AG04449 (cell line): Measurements from ENCODE around the gene LLPH.

Experiments used
- CTCF ChIA-PET: fragments of 350-600 bp; formaldehyde crosslinking; extraction: SDS; loops from one replicate; lab custom pipeline; 2021; ENCODE audit warnings: antibody characterized with exemption; lab: Yijun Ruan, JAX
- POLR2A ChIA-PET: fragments of 400-600, 350-600 bp; formaldehyde crosslinking; extraction: SDS; loops from one replicate; lab custom pipeline; 2020; ENCODE audit warnings: antibody characterized with exemption, inconsistent platforms; lab: Yijun Ruan, JAX
- DNase-seq: peaks from one replicate; pipeline ENCODE4 v3.0.0-alpha.2; 2010; ENCODE audit warnings: low read depth, low spot score
- H3K4me3 ChIP-seq: 2 replicates; pipeline ENCODE4 v1.5.1; 2011; ENCODE audit warnings: low read depth, mild to moderate bottlenecking, control low read depth, low read length
- TF ChIP-seq, protein P1 (sequence below): IDR thresholded peaks from one replicate; pipeline ENCODE4 v1.5.1; 2011; ENCODE audit warnings: mild to moderate bottlenecking, moderate library complexity, low read length, control low read depth, inconsistent platforms; ENCODE audit not compliant: insufficient read depth; ENCODE audit errors: missing control alignments

LLPH gene

DNA sequence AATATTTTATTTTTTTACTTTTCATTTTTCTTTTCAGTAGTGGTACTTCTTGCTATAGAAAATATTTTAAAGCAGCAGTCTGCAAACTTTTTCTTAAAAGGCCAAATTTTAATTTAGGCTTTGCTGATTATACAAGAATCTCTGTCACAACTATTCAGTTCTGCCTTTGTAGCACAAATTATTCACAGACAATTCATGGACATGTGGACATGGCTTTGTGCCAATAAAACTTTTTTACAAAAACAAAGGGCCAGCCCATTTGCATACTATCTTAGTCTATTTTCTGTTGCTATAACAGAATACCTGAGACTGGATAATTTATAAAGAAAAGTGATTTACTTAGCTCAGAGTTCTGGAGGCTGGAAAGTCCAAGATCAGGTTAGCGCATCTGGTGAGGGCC is 17.1 kb downstream of the LLPH start:
- no peak overlapping the region for H3K4me3 ChIP-seq
- TF ChIP-seq, protein P1, sequence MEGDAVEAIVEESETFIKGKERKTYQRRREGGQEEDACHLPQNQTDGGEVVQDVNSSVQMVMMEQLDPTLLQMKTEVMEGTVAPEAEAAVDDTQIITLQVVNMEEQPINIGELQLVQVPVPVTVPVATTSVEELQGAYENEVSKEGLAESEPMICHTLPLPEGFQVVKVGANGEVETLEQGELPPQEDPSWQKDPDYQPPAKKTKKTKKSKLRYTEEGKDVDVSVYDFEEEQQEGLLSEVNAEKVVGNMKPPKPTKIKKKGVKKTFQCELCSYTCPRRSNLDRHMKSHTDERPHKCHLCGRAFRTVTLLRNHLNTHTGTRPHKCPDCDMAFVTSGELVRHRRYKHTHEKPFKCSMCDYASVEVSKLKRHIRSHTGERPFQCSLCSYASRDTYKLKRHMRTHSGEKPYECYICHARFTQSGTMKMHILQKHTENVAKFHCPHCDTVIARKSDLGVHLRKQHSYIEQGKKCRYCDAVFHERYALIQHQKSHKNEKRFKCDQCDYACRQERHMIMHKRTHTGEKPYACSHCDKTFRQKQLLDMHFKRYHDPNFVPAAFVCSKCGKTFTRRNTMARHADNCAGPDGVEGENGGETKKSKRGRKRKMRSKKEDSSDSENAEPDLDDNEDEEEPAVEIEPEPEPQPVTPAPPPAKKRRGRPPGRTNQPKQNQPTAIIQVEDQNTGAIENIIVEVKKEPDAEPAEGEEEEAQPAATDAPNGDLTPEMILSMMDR = no peak
- POLR2A ChIA-PET = no interaction called here
- CTCF ChIA-PET = interaction anchor here (1.0 to 1.3 kb wide), 3 partner anchors 10 to 32 kb away, joined by 3 to 4 read pairs (median 3); no protein-coding TSS in a partner anchor
- DNase-seq = no peak

DNA sequence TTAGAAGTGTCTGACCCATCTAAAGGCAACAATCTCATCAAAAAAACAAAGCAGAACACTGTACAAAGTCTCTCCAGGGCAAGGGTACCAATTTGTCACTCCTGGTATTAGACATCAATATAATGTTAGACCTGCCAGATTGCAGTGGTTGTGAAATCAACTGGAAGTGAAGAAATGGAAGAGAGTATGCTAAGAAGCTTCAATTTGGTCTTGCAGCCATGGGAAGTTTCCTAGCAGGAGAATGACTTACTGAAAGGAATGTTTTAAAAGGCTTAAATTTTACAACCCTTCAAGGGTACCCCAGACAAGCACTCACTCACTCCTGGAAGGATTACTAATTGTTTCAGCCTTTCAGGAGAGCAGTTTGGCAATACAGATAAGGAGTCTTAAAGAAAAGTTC is 18.9 kb downstream of the LLPH start:
- POLR2A ChIA-PET = no interaction called here
- TF ChIP-seq, protein P1 = no peak
- peak; percentile 61 for DNase-seq
- H3K4me3 ChIP-seq = no peak overlapping the region
- CTCF ChIA-PET = interaction anchor here (1.2 to 1.3 kb wide), 2 partner anchors 9 to 20 kb away, joined by 3 to 4 read pairs; no protein-coding TSS in a partner anchor

DNA sequence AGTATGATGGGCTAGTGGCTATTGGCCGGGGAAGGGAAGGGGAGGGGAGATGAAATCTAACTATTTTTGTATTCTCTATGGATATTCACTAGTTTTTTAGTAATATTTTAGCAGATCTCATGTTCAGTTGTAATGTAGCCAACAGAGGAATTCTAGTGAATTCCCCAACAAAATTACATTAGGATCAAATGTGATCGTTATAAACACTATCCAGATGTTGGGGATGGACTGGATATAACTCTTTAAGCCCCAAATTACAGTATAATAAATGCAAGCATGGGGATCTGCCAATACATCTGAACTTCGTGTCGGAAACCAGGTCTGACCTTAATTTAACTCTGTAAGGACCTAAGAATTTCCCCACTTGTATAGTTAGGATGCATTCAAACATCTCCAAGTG is 21.5 kb downstream of the LLPH start:
- TF ChIP-seq, protein P1 = no peak
- no peak overlapping the region for H3K4me3 ChIP-seq
- POLR2A ChIA-PET = no interaction called here
- no peak for DNase-seq
- CTCF ChIA-PET = interaction anchor here (1.4 to 4.7 kb wide), 4 partner anchors 8 to 506 kb away, joined by 3 to 42 read pairs (median 20); no protein-coding TSS in a partner anchor

DNA sequence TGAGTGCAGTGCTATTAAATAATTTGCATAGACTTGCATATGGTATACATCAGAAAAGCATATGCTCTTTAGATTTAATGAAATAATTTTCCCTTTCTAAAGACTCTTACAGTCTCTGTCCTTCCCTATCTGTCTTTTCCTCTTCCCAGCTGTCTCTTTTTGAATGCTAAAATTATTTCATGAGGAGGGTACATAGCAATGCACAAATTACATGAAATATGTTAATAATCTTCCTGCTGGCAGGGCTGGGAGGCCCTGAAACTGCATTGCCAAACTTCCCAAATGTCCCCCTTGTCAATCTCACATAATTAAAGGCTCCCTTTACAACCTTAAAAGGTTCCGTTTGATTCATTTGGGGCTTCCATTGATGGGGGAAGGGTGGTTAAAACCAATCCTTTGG is 22.2 kb downstream of the LLPH start:
- DNase-seq = no peak
- ChIA-PET POLR2A (no interaction called here), CTCF (interaction anchor here (0.9 to 4.7 kb wide), 13 partner anchors 9 to 1218 kb away, joined by 3 to 42 read pairs (median 5); no protein-coding TSS in a partner anchor)
- TF ChIP-seq, protein P1 = no peak
- no peak overlapping the region for H3K4me3 ChIP-seq

DNA sequence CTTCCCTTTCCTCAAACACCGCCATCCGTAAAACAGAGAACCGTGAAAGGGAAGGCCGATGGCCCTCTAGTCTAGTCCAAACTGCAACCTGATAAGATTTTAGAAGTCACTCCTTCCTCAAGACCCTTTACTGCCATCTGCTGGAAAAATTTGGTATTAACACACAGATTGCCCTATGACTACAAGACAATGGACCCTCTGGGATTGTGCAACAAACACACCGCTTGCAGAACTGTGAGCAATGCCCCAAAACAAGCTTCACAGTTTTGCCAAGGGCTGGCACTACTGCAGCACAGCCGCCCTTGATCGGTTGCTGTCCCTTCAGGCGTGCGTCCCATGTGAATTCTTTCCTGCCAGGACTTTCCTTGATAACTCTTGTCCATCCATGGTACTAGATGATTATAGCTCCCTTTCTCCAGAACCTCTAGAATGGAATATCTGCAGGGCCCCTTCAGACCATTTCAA is 23.1 kb downstream of the LLPH start:
- peak; percentile 80 for DNase-seq
- ChIA-PET CTCF (interaction anchor here (0.6 to 4.7 kb wide), 34 partner anchors 9 to 1217 kb away, joined by 3 to 42 read pairs (median 4); partner anchors contain the start of gene LLPH), POLR2A (no interaction called here)
- H3K4me3 ChIP-seq = no peak overlapping the region
- TF ChIP-seq, protein P1 = peak; percentile 54

DNA sequence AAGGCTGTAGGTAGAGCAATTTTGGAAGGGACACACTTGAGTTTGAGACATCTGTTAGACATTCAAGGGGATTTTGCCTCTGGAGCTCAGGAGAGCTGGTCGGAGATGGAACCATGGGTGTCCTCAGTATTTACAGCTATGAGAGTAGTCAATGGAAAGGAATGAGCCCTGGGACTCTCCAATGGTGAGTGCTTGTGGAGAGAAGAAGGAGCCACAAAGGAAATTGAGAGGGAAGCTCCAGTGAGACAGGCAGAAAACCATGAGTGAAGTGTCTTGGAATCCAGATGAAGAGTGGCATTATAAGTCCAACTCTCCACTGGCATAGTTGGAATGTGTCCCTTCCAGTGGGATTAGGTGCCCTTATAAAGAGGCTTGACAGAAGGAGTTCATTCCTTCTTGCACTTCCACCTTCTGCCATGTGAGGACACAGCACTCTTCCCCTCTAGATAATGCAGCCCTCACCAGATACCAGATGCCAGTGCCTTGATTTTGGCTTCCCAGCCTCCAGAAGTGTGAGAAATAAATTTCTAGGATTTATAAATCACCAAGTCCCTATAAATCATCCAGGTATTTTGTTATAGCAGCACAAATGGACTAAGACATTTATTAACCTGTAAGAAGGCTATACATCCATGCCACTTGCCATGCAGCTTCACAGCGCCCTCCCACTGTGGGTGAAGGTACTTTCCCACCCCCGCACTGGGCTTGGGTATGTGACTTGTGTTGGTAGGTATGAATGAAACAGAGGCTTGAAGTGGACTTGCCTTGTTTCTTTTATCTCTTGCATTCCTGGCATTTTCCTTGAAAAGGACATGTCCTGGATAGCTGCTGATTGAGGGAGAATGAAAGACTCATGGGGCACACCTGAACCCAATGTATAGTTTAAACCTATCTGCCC is 27.3 kb downstream of the LLPH start:
- no peak for DNase-seq
- POLR2A ChIA-PET = no interaction called here
- TF ChIP-seq, protein P1 = no peak
- H3K4me3 ChIP-seq = no peak overlapping the region
- CTCF ChIA-PET = interaction anchor here (1.2 to 2.0 kb wide), 3 partner anchors 10 to 16 kb away, joined by 4 to 8 read pairs (median 5); no protein-coding TSS in a partner anchor
